ENCODE measurements around the gene SF3B6. TPM values are rescaled to one million over a fixed set of nuclear protein-coding genes. Genes with fewer than 3 reads are reported as not detected.

Gene SF3B6
- total RNA-seq, 2 experiments from 2014 or later: 59.8 to 62.6 TPM

DNA sequence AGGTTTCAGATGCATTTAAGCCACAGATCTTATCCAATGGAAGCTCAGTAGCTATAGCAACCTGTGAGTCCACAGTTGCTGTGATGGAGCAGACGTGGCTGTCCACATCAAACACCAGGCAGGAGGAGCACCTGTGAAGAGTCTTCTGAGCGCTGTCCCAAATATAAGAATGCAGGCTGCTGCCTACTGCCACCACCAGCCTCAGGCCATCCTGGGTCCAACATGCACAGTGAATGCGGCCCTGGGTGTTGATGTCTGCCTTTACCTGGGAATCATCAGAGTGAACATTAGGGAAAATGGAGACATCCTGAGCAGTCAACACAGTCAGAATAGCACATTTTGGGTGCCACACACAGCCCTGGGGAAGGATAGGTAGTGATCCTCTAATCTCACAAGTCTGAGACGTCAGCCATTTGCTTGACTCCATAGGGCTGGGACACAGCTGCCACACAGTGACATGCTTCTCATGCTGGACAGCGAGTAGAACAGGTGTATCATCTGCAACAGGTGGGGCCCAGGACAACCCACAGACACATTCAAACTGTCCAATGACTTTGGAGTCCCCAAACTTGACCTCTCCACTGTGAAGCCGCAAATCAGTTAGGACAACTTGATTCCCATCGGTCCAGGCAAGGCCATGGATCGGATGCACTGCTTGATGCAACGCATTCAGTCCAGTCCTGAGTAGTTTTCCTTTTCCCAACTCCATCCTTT, 37.2 kb downstream of the SF3B6 start:
- no peak overlapping the region for H3K27ac ChIP-seq (ENCODE audit: low read depth in 1 of 2, low read length in 2 of 2)
- ChIA-PET POLR2A (no interaction called here), CTCF (no interaction called here)
- DNase-seq (no peak), ATAC-seq (ENCODE audit: poor library complexity) (no peak)
- no peaks in the 10 kb centered on the region for H3K9me3 ChIP-seq (ENCODE audit: control insufficient read depth in 1 of 2, insufficient read depth in 1 of 2, low read length in 2 of 2)
- intact Hi-C loops (cut with DNase I, micrococcal nuclease): no loop called here
- Mint-ChIP-seq H3K36me3 (ENCODE audit: low read depth) (peaks cover 39% of the 10 kb centered on the region), H3K4me1 (ENCODE audit: low read depth) (peaks cover 37% of the 10 kb centered on the region), H3K27me3 (no peaks in the 10 kb centered on the region), H3K27ac (no peak overlapping the region), H3K4me3 (no peak overlapping the region), H3K9me3 (no peaks in the 10 kb centered on the region)
- peaks cover 5% of the 10 kb centered on the region for H3K4me1 ChIP-seq (ENCODE audit: insufficient read depth, low read length)
- no peaks in the 10 kb centered on the region for H3K27me3 ChIP-seq (ENCODE audit: control insufficient read depth in 1 of 2, insufficient read depth in 2 of 2, low read length in 2 of 2)
- peaks cover 22% of the 10 kb centered on the region for H3K36me3 ChIP-seq (ENCODE audit: insufficient read depth, low read length)
- TF ChIP-seq CTCF (IDR thresholded peaks at IDR 0.05): no peak
- no peak overlapping the region for H3K4me3 ChIP-seq (ENCODE audit: low read length)

- ChIA-PET CTCF (no interaction called here), POLR2A (no interaction called here)
- Histone ChIP-seq H3K4me3 (ENCODE audit: low read length) (no peak overlapping the region), H3K36me3 (ENCODE audit: insufficient read depth, low read length) (peaks cover 43% of the 10 kb centered on the region), H3K4me1 (ENCODE audit: insufficient read depth, low read length) (no peaks in the 10 kb centered on the region), H3K27ac (ENCODE audit: low read depth in 1 of 2, low read length in 2 of 2) (no peak overlapping the region), H3K27me3 (ENCODE audit: control insufficient read depth in 1 of 2, insufficient read depth in 2 of 2, low read length in 2 of 2) (no peaks in the 10 kb centered on the region), H3K9me3 (ENCODE audit: control insufficient read depth in 1 of 2, insufficient read depth in 1 of 2, low read length in 2 of 2) (no peaks in the 10 kb centered on the region)
- Mint-ChIP-seq H3K27ac (no peak overlapping the region), H3K36me3 (ENCODE audit: low read depth) (peaks cover 80% of the 10 kb centered on the region), H3K4me1 (ENCODE audit: low read depth) (no peaks in the 10 kb centered on the region), H3K9me3 (no peaks in the 10 kb centered on the region), H3K27me3 (no peaks in the 10 kb centered on the region), H3K4me3 (no peak overlapping the region)
- intact Hi-C loops (cut with DNase I, micrococcal nuclease): no loop called here
- ATAC-seq (ENCODE audit: poor library complexity) (no peak), DNase-seq (no peak)
- no peak for TF ChIP-seq CTCF (IDR thresholded peaks at IDR 0.05)
These were observed 49.9 kb downstream of the SF3B6 start for GRCh38 chr2:24026233-24026632.

GRCh38 chr2:24024996-24025663, 51.0 kb downstream of the SF3B6 start:
- H3K9me3 Mint-ChIP-seq: no peaks in the 10 kb centered on the region
- H3K4me1 ChIP-seq (ENCODE audit: insufficient read depth, low read length): no peaks in the 10 kb centered on the region
- intact Hi-C loops (cut with DNase I, micrococcal nuclease): no loop called here
- H3K27ac Mint-ChIP-seq: no peak overlapping the region
- peaks cover 32% of the 10 kb centered on the region for H3K36me3 ChIP-seq (ENCODE audit: insufficient read depth, low read length)
- no peak for TF ChIP-seq CTCF (IDR thresholded peaks at IDR 0.05)
- H3K4me1 Mint-ChIP-seq (ENCODE audit: low read depth): no peaks in the 10 kb centered on the region
- H3K27me3 ChIP-seq (ENCODE audit: control insufficient read depth in 1 of 2, insufficient read depth in 2 of 2, low read length in 2 of 2): no peaks in the 10 kb centered on the region
- peaks cover 69% of the 10 kb centered on the region for H3K36me3 Mint-ChIP-seq (ENCODE audit: low read depth)
- no peak overlapping the region for H3K4me3 ChIP-seq (ENCODE audit: low read length)
- DNase-seq (no peak), ATAC-seq (ENCODE audit: poor library complexity) (no peak)
- H3K9me3 ChIP-seq (ENCODE audit: control insufficient read depth in 1 of 2, insufficient read depth in 1 of 2, low read length in 2 of 2): no peaks in the 10 kb centered on the region
- H3K4me3 Mint-ChIP-seq: no peak overlapping the region
- CTCF ChIA-PET: no interaction called here
- H3K27me3 Mint-ChIP-seq: no peaks in the 10 kb centered on the region
- POLR2A ChIA-PET: no interaction called here
- no peak overlapping the region for H3K27ac ChIP-seq (ENCODE audit: low read depth in 1 of 2, low read length in 2 of 2)
